Trophoblast cell (in vitro differentiated cells and primary cell): ENCODE results near the gene CSH2.
A peak's percentile ranks its signal among the peaks of the same experiment; 100 is the strongest.
"Not testable (repeated sequence)": the region's sequence is repeated elsewhere in the genome, so short reads cannot be mapped to it uniquely, and the experiment has no call there.

ENCODE experiments used
- DNase-seq, 2 donors: peaks; one replicate each; pipeline ENCODE4 v3.0.0-alpha.2; 2016
- H2AFZ ChIP-seq: 2 replicates; pipeline ENCODE4 v1.6.1; 2013; ENCODE audit warnings: low read length, moderate library complexity, mild to moderate bottlenecking; ENCODE audit not compliant: insufficient read depth, poor library complexity
- H2AK5ac ChIP-seq: 2 replicates; pipeline ENCODE4 v1.6.1; 2013; ENCODE audit warnings: mild to moderate bottlenecking, low read length
- H2BK120ac ChIP-seq: 2 replicates; pipeline ENCODE4 v1.6.1; 2013; ENCODE audit warnings: low read length, mild to moderate bottlenecking, moderate library complexity; ENCODE audit not compliant: insufficient read depth, poor library complexity
- H2BK12ac ChIP-seq: 2 replicates; pipeline ENCODE4 v1.6.1; 2013; ENCODE audit warnings: mild to moderate bottlenecking, low read length, moderate library complexity
- H2BK5ac ChIP-seq: 2 replicates; pipeline ENCODE4 v1.6.1; 2013; ENCODE audit warnings: low read length, low read depth, moderate library complexity, mild to moderate bottlenecking; ENCODE audit not compliant: poor library complexity
- H3K14ac ChIP-seq: 2 replicates; pipeline ENCODE4 v1.6.1; 2013; ENCODE audit warnings: mild to moderate bottlenecking, low read length
- H3K18ac ChIP-seq: 2 replicates; pipeline ENCODE4 v1.6.1; 2013; ENCODE audit warnings: mild to moderate bottlenecking, low read length
- H3K23ac ChIP-seq: 2 replicates; pipeline ENCODE4 v1.6.1; 2013; ENCODE audit warnings: low read length
- H3K27ac ChIP-seq: 2 replicates; pipeline ENCODE4 v1.5.1; 2013; ENCODE audit warnings: low read depth, mild to moderate bottlenecking, inconsistent platforms, low read length, moderate library complexity
- H3K27me3 ChIP-seq: 2 replicates; pipeline ENCODE4 v1.6.1; 2013; ENCODE audit warnings: inconsistent platforms, mild to moderate bottlenecking, low read length, moderate library complexity; ENCODE audit not compliant: insufficient read depth
- H3K36me3 ChIP-seq, 2 experiments: 1 replicate in 1 of 2; 2 replicates in 1 of 2; pipeline ENCODE4 v1.6.1; 2013; ENCODE audit warnings: low read length in 2 of 2, mild to moderate bottlenecking in 2 of 2, moderate library complexity in 1 of 2; ENCODE audit not compliant: insufficient read depth in 2 of 2, control insufficient read depth in 1 of 2
- H3K4ac ChIP-seq: 2 replicates; pipeline ENCODE4 v1.6.1; 2013; ENCODE audit warnings: low read depth, mild to moderate bottlenecking, low read length, moderate library complexity
- H3K4me1 ChIP-seq, 2 experiments: 1 replicate in 1 of 2; 2 replicates in 1 of 2; pipeline ENCODE4 v1.6.1; 2013; ENCODE audit warnings: low read length in 2 of 2, mild to moderate bottlenecking in 2 of 2, moderate library complexity in 1 of 2; ENCODE audit not compliant: insufficient read depth in 2 of 2, control insufficient read depth in 1 of 2
- H3K4me2 ChIP-seq: 2 replicates; pipeline ENCODE4 v1.6.1; 2013; ENCODE audit warnings: inconsistent platforms, mild to moderate bottlenecking, low read length, moderate library complexity
- H3K4me3 ChIP-seq: 2 replicates; pipeline ENCODE4 v1.5.1; 2013; ENCODE audit warnings: mild to moderate bottlenecking, low read depth, low read length, inconsistent platforms
- H3K79me1 ChIP-seq: one replicate; pipeline ENCODE4 v1.6.1; 2013; ENCODE audit warnings: low read length
- H3K79me2 ChIP-seq: 2 replicates; pipeline ENCODE4 v1.6.1; 2013; ENCODE audit warnings: low read length, mild to moderate bottlenecking; ENCODE audit not compliant: control insufficient read depth, insufficient read depth, poor library complexity
- H3K9ac ChIP-seq: 2 replicates; pipeline ENCODE4 v1.6.1; 2013; ENCODE audit warnings: mild to moderate bottlenecking, low read length
- H3K9me3 ChIP-seq: 2 replicates; pipeline ENCODE4 v1.6.1; 2013; ENCODE audit warnings: low read depth, mild to moderate bottlenecking, control low read depth, inconsistent platforms, low read length; ENCODE audit not compliant: insufficient read depth
- H4K12ac ChIP-seq: 2 replicates; pipeline ENCODE4 v1.6.1; 2013; ENCODE audit warnings: low read depth, mild to moderate bottlenecking, low read length, moderate library complexity
- H4K8ac ChIP-seq: 2 replicates; pipeline ENCODE4 v1.6.1; 2013; ENCODE audit warnings: low read depth, mild to moderate bottlenecking, low read length, moderate library complexity
- H4K91ac ChIP-seq: one replicate; pipeline ENCODE4 v1.6.1; 2013; ENCODE audit warnings: low read depth, mild to moderate bottlenecking, low read length, moderate library complexity
- WGBS: extraction: QIAGEN DNeasy Blood & Tissue Kit; methylation state at CpG from one replicate; pipeline ENCODE4 v1.1.7; 2013; ENCODE audit warnings: missing lambda C conversion rate; ENCODE audit not compliant: insufficient read length, insufficient coverage; ENCODE audit errors: extremely low coverage; 5-methylcytosine and 5-hydroxymethylcytosine counted together

CSH2 gene

DNA sequence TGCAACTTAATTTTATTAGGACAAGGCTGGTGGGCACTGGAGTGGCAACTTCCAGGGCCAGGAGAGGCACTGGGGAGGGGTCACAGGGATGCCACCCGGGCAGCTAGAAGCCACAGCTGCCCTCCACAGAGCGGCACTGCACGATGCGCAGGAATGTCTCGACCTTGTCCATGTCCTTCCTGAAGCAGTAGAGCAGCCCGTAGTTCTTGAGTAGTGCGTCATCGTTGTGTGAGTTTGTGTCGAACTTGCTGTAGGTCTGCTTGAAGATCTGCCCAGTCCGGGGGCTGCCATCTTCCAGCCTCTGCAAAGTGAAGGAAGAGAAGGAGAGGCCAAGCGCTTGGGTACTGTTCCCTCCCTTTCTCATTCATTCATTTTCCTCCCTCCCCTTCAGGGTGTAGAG lies 43.7 kb upstream of the CSH2 start:
- no CpG with 5 or more reads among the region's 11 CpGs for WGBS

DNA sequence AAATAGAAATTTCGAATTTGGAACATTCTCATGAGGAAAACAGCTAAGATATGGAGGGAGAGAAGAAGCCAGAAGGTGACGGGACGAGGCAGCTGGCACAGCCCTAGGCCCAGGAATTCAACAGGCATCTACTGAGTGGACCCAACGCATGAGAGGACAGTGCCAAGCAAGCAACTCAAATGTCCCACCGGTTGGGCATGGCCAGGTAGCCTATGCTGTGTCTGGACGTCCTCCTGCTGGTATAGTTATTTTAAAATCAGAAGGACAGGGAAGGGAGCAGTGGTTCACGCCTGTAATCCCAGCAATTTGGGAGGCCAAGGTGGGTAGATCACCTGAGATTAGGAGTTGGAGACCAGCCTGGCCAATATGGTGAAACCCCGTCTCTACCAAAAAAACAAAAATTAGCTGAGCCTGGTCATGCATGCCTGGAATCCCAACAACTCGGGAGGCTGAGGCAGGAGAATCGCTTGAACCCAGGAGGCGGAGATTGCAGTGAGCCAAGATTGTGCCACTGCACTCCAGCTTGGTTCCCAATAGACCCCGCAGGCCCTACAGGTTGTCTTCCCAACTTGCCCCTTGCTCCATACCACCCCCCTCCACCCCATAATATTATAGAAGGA lies 43.2 kb upstream of the CSH2 start:
- no peaks in the 10 kb centered on the region for H3K9me3 ChIP-seq
- H3K4ac ChIP-seq: no peak overlapping the region
- no peak overlapping the region for H3K23ac ChIP-seq
- no peak overlapping the region for H3K4me2 ChIP-seq
- no peak overlapping the region for H2BK5ac ChIP-seq
- no peak overlapping the region for H2AFZ ChIP-seq
- no peaks in the 10 kb centered on the region for H3K79me1 ChIP-seq
- no peak overlapping the region for H3K14ac ChIP-seq
- no peak overlapping the region for H2BK120ac ChIP-seq
- H3K4me1 ChIP-seq: no peaks in the 10 kb centered on the region
- H2BK12ac ChIP-seq: no peak overlapping the region
- H2AK5ac ChIP-seq: no peak overlapping the region
- H3K27ac ChIP-seq: no peak overlapping the region
- H4K12ac ChIP-seq: no peak overlapping the region
- H3K9ac ChIP-seq: no peak overlapping the region
- H3K36me3 ChIP-seq: no peaks in the 10 kb centered on the region
- H3K79me2 ChIP-seq: no peaks in the 10 kb centered on the region
- WGBS: no CpG with 5 or more reads among the region's 12 CpGs
- H3K4me3 ChIP-seq: no peak overlapping the region
- no peaks in the 10 kb centered on the region for H3K27me3 ChIP-seq
- H4K91ac ChIP-seq: no peak overlapping the region
- DNase-seq: no peak
- no peak overlapping the region for H3K18ac ChIP-seq
- H4K8ac ChIP-seq: no peak overlapping the region

More for the DNA sequence above, 43.7 kb upstream of the CSH2 start:
- H3K14ac ChIP-seq, H3K36me3 ChIP-seq, H3K9me3 ChIP-seq, H4K8ac ChIP-seq, H4K91ac ChIP-seq, H3K18ac ChIP-seq, H3K9ac ChIP-seq, H2AFZ ChIP-seq, H2BK5ac ChIP-seq, H2BK120ac ChIP-seq, H3K79me2 ChIP-seq, H3K27ac ChIP-seq, H2BK12ac ChIP-seq, H3K4me2 ChIP-seq, H2AK5ac ChIP-seq, H3K4me1 ChIP-seq, H3K23ac ChIP-seq, H3K4me3 ChIP-seq, H3K79me1 ChIP-seq, H3K4ac ChIP-seq, H3K27me3 ChIP-seq, H4K12ac ChIP-seq: not testable (repeated sequence)
- DNase-seq: peak in 1 of 2 donors; percentile 55

DNA sequence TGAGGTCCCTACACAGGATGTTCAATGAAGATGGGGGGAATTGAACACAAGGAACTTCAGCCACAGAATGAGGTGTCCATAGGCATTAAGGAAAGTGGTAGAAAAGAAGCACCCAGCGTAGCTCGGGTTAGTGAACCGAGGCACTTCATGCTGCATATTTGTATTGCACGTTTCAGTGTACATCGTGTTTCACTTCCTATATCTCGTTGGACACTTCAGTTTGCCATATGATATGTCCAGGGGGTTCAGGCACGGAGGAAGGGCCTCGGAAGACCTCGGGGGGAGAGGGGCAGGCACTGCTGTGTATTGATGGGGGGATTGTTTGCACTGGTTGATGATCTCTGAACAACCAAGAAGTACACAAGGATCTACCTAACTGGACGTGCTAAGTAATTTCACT lies 42.3 kb upstream of the CSH2 start:
- H3K9me3 ChIP-seq, DNase-seq, H2BK12ac ChIP-seq, H3K18ac ChIP-seq, H3K14ac ChIP-seq, H3K4me2 ChIP-seq, H2BK120ac ChIP-seq, H3K23ac ChIP-seq, H3K4ac ChIP-seq, H4K91ac ChIP-seq, H4K8ac ChIP-seq, H2BK5ac ChIP-seq, H2AFZ ChIP-seq, H3K79me1 ChIP-seq, H3K4me3 ChIP-seq, H2AK5ac ChIP-seq, H3K9ac ChIP-seq, H4K12ac ChIP-seq, H3K36me3 ChIP-seq, H3K4me1 ChIP-seq, H3K27ac ChIP-seq, H3K79me2 ChIP-seq, H3K27me3 ChIP-seq: not testable (repeated sequence)
- no CpG with 5 or more reads among the region's 10 CpGs for WGBS

DNA sequence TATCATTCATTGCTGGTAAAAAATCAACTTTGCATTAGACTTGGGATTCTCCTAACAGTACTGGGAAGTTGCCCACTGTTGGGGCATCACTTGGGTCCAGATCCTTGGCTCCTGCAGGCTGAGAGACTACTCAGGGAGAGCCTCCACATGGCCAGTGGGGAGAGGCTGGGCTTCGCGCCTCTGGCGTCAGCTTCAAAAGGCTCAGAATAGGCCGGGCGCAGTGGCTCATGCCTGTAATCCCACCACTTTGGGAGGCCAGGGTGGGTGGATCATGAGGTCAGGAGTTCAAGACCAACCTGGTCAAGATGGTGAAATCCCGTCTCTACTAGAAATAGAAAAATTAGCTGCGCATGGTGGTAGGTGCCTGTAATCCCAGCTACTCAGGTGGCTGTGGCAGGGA lies 41.0 kb upstream of the CSH2 start:
- no CpG with 5 or more reads among the region's 7 CpGs for WGBS
- Histone ChIP-seq H3K4ac (no peak overlapping the region), H2BK12ac (no peak overlapping the region)

More for the DNA sequence above, 41.0 kb upstream of the CSH2 start:
- Histone ChIP-seq H3K79me1 (no peaks in the 10 kb centered on the region), H2BK120ac (no peak overlapping the region), H3K4me1 (no peaks in the 10 kb centered on the region), H2BK5ac (no peak overlapping the region), H4K12ac (no peak overlapping the region), H4K8ac (no peak overlapping the region), H4K91ac (no peak overlapping the region), H2AK5ac (no peak overlapping the region), H3K36me3 (no peaks in the 10 kb centered on the region), H3K9ac (no peak overlapping the region), H3K4me3 (no peak overlapping the region), H3K14ac (no peak overlapping the region), H3K9me3 (no peaks in the 10 kb centered on the region), H3K79me2 (no peaks in the 10 kb centered on the region), H3K18ac (no peak overlapping the region), H2AFZ (no peak overlapping the region), H3K27ac (no peak overlapping the region), H3K4me2 (no peak overlapping the region), H3K27me3 (no peaks in the 10 kb centered on the region), H3K23ac (no peak overlapping the region)
- no peak for DNase-seq
